ENCODE data around the gene PRDM10. TPM values are rescaled to one million over a fixed set of nuclear protein-coding genes. Genes with fewer than 3 reads are reported as not detected.

Gene PRDM10
- total and polyA plus RNA-seq, 2 donors (not counting 1 experiment from before 2014, with no cell fraction given), result 2.5 to 2.9 TPM

DNA sequence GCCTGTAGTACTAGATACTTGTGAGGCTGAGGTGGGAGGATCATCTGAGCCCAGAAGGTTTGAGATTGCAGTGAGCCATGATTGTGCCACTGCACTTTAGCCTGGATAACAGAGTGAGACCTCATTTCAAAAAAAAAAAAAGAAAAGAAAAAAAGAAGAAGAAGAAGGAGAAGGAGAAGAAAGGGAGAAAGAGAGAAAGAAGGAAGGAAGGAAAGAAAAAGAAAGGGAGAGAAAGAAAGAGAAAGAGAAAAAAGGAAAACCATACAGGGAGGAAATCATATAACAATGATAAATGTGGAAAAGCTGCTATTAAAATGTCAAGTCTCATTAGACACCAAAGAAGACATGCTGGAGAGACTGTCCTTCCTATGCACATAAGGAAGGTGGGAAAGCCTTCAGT lies 5.7 kb upstream of the PRDM10 start:
- Histone ChIP-seq H2AFZ (ENCODE audit: low read length) (no peak overlapping the region), H3K4me2 (ENCODE audit: extremely low read depth, insufficient read depth, low read length) (no peak overlapping the region), H3K4me1 (ENCODE audit: control insufficient read depth, extremely low read depth, insufficient read depth, low read length) (peaks cover 4% of the 10 kb centered on the region), H3K4me3 (replicated peaks in 1 of 4; ENCODE audit: control extremely low read depth in 1 of 4, insufficient read depth in 1 of 4, low read depth in 3 of 4, low read length in 4 of 4) (no peak overlapping the region), H3K27ac (ENCODE audit: insufficient read depth, low read length) (no peak overlapping the region), H3K36me3 (ENCODE audit: control insufficient read depth, insufficient read depth, low read length) (no peaks in the 10 kb centered on the region), H3K79me2 (ENCODE audit: control insufficient read depth, insufficient read depth, low read length) (no peaks in the 10 kb centered on the region), H4K20me1 (ENCODE audit: control insufficient read depth, extremely low read depth, insufficient read depth, low read length) (no peaks in the 10 kb centered on the region), H3K27me3 (ENCODE audit: control insufficient read depth, insufficient read depth, low read length) (no peaks in the 10 kb centered on the region), H3K9ac (ENCODE audit: insufficient read depth, low read length) (no peak overlapping the region), H3K9me3 (ENCODE audit: control insufficient read depth, insufficient read depth, low read depth, low read length) (no peaks in the 10 kb centered on the region)
- no peak for TF ChIP-seq EZH2 (IDR thresholded peaks at IDR 0.05; ENCODE audit: low read length, missing control alignments)
- TF ChIP-seq, protein P1, sequence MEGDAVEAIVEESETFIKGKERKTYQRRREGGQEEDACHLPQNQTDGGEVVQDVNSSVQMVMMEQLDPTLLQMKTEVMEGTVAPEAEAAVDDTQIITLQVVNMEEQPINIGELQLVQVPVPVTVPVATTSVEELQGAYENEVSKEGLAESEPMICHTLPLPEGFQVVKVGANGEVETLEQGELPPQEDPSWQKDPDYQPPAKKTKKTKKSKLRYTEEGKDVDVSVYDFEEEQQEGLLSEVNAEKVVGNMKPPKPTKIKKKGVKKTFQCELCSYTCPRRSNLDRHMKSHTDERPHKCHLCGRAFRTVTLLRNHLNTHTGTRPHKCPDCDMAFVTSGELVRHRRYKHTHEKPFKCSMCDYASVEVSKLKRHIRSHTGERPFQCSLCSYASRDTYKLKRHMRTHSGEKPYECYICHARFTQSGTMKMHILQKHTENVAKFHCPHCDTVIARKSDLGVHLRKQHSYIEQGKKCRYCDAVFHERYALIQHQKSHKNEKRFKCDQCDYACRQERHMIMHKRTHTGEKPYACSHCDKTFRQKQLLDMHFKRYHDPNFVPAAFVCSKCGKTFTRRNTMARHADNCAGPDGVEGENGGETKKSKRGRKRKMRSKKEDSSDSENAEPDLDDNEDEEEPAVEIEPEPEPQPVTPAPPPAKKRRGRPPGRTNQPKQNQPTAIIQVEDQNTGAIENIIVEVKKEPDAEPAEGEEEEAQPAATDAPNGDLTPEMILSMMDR (conservative IDR thresholded peaks at IDR 0.05 in 1 of 2, IDR thresholded peaks at IDR 0.05 in 1 of 2; ENCODE audit: low read depth in 1 of 2, low read length in 2 of 2), result no peak
- no peak for DNase-seq (ENCODE audit: low read depth in 2 of 2)

DNA sequence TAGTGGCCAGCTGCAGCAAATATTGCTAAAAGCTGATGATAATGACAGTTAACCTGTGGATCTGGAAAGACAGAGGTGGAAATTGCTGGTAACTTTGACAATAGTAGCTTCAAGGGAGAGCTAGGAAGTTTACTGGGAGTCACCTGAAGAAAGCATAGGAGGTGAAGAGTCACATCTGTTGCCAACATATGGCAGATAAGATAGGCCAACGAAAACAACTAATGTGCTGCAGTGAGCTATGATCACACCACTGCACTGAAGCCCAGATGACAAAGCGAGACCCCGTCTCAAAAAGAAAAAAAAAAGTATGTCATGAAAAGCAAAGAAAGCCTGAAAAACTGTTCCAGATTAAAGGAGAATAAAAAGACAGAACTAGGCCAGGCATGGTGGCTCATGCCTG lies 4.3 kb upstream of the PRDM10 start:
- no peak overlapping the region for H2AFZ ChIP-seq (ENCODE audit: low read length)
- no peaks in the 10 kb centered on the region for H3K79me2 ChIP-seq (ENCODE audit: control insufficient read depth, insufficient read depth, low read length)
- no peaks in the 10 kb centered on the region for H3K27me3 ChIP-seq (ENCODE audit: control insufficient read depth, insufficient read depth, low read length)
- H3K27ac ChIP-seq (ENCODE audit: insufficient read depth, low read length), result no peak overlapping the region
- no peak for DNase-seq (ENCODE audit: low read depth in 2 of 2)
- no peaks in the 10 kb centered on the region for H3K9me3 ChIP-seq (ENCODE audit: control insufficient read depth, insufficient read depth, low read depth, low read length)
- no peaks in the 10 kb centered on the region for H4K20me1 ChIP-seq (ENCODE audit: control insufficient read depth, extremely low read depth, insufficient read depth, low read length)
- H3K4me2 ChIP-seq (ENCODE audit: extremely low read depth, insufficient read depth, low read length), result no peak overlapping the region
- no peak for TF ChIP-seq EZH2 (IDR thresholded peaks at IDR 0.05; ENCODE audit: low read length, missing control alignments)
- TF ChIP-seq, protein P1 (conservative IDR thresholded peaks at IDR 0.05 in 1 of 2, IDR thresholded peaks at IDR 0.05 in 1 of 2; ENCODE audit: low read depth in 1 of 2, low read length in 2 of 2), result no peak
- H3K4me1 ChIP-seq (ENCODE audit: control insufficient read depth, extremely low read depth, insufficient read depth, low read length), result peaks cover 4% of the 10 kb centered on the region
- no peak overlapping the region for H3K4me3 ChIP-seq (replicated peaks in 1 of 4; ENCODE audit: control extremely low read depth in 1 of 4, insufficient read depth in 1 of 4, low read depth in 3 of 4, low read length in 4 of 4)
- no peak overlapping the region for H3K9ac ChIP-seq (ENCODE audit: insufficient read depth, low read length)
- no peaks in the 10 kb centered on the region for H3K36me3 ChIP-seq (ENCODE audit: control insufficient read depth, insufficient read depth, low read length)

DNA sequence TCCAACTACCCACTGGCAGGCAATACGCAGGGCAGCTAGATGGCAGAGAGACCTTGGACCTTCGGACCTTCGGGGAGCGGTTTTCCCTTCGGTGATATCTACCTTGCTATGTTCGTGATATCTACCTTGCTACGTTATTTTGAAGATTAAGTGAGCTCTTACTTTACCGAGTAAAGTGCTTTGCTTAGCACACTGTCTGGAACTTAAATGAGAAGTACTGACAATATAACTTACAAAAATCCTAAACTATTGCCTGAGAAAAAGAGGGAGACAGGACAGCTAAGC lies 1.0 kb upstream of the PRDM10 start:
- H2AFZ ChIP-seq (ENCODE audit: low read length), result peak overlapping the region; percentile 67
- TF ChIP-seq, protein P1 (conservative IDR thresholded peaks at IDR 0.05 in 1 of 2, IDR thresholded peaks at IDR 0.05 in 1 of 2; ENCODE audit: low read depth in 1 of 2, low read length in 2 of 2), result peak in 1 of 2 donors; percentile 11
- TF ChIP-seq EZH2 (IDR thresholded peaks at IDR 0.05; ENCODE audit: low read length, missing control alignments), result no peak
- H3K4me2 ChIP-seq (ENCODE audit: extremely low read depth, insufficient read depth, low read length), result peak overlapping the region; percentile 90
- peaks cover 4% of the 10 kb centered on the region for H3K4me1 ChIP-seq (ENCODE audit: control insufficient read depth, extremely low read depth, insufficient read depth, low read length)
- DNase-seq (ENCODE audit: low read depth in 2 of 2), result no peak
- no peaks in the 10 kb centered on the region for H3K27me3 ChIP-seq (ENCODE audit: control insufficient read depth, insufficient read depth, low read length)
- peak overlapping the region; percentile 100 for H3K27ac ChIP-seq (ENCODE audit: insufficient read depth, low read length)
- H3K9me3 ChIP-seq (ENCODE audit: control insufficient read depth, insufficient read depth, low read depth, low read length), result no peaks in the 10 kb centered on the region
- no peaks in the 10 kb centered on the region for H3K36me3 ChIP-seq (ENCODE audit: control insufficient read depth, insufficient read depth, low read length)
- peaks cover 23% of the 10 kb centered on the region for H3K79me2 ChIP-seq (ENCODE audit: control insufficient read depth, insufficient read depth, low read length)
- peak overlapping the region; percentile 97 for H3K9ac ChIP-seq (ENCODE audit: insufficient read depth, low read length)
- peak overlapping the region; percentile 54 to 71 (median 60) for H3K4me3 ChIP-seq (replicated peaks in 1 of 4; ENCODE audit: control extremely low read depth in 1 of 4, insufficient read depth in 1 of 4, low read depth in 3 of 4, low read length in 4 of 4)
- H4K20me1 ChIP-seq (ENCODE audit: control insufficient read depth, extremely low read depth, insufficient read depth, low read length), result no peaks in the 10 kb centered on the region

Measured in fibroblast of lung (primary cell).